ENCODE results near the gene FRK. TPM values are rescaled to one million over a fixed set of nuclear protein-coding genes. Genes with fewer than 3 reads are reported as not detected.

The FRK gene
- total RNA-seq, 1 donor from 2014 or later = 1.6 TPM

DNA sequence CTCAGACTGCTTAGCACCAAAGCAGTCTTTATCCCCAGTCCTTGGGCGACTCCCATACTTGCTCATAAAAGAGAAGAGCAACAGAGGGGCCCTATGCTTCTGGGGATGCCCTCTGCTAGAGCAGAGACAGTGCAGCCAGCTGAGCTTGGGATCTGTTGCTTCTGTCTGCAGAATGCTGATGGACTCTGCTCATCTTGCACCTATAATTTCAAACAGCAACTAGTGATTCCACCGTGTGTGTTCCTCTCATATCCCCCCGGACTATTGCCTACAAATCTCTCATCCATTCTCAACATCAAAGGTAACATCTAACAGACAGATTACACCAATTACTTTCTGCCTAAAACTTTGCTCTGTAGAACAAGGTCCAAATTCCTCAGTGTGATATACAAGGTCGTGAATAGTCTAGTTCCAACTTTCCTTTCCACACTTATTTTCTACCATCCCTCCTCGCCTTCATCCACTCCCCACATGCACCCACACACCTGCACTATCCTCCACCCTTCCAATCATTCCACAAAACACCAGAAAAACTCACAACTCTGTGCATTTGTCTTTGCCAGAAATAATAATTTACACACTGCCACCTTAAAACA lies 62.6 kb downstream of the FRK start:
- Histone ChIP-seq H3K4me3 (ENCODE audit: low read length in 3 of 3) (no peak overlapping the region), H3K27me3 (ENCODE audit: control insufficient read depth in 3 of 3, insufficient read depth in 3 of 3, low read length in 3 of 3) (no peaks in the 10 kb centered on the region), H3K27ac (ENCODE audit: low read depth, low read length) (no peak overlapping the region), H3K36me3 (ENCODE audit: control insufficient read depth in 3 of 3, insufficient read depth in 3 of 3, low read length in 3 of 3) (peaks cover 3 to 10% (median 3%) of the 10 kb centered on the region in 3 donors), H3K9ac (ENCODE audit: low read depth in 1 of 3, low read length in 3 of 3) (no peak overlapping the region), H3K4me1 (ENCODE audit: control insufficient read depth in 3 of 3, insufficient read depth in 3 of 3, low read length in 3 of 3) (no peaks in the 10 kb centered on the region), H3K9me3 (ENCODE audit: control insufficient read depth in 3 of 3, low read length in 3 of 3) (no peaks in the 10 kb centered on the region)

DNA sequence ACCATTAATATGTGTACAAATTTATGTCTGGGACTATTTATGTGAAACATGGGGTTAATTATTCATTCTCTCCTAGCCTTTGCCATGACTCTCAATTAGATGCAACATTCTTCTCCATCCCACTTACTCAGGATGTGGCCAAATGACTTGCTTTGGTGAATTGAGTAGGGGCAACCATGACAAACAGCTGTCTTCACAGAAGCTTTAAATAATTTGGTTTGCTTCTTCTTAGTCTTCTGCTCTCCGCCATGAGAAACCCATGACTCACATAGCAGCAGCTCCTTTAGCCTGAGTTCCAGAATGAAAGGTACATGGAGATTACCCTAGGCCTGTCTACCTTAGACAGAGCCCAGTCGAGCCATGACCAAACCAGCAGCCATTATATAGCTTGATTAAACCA lies 74.7 kb downstream of the FRK start:
- H3K36me3 ChIP-seq (ENCODE audit: control insufficient read depth in 3 of 3, insufficient read depth in 3 of 3, low read length in 3 of 3) = no peaks in the 10 kb centered on the region
- H3K27ac ChIP-seq (ENCODE audit: low read depth, low read length) = no peak overlapping the region
- H3K9me3 ChIP-seq (ENCODE audit: control insufficient read depth in 3 of 3, low read length in 3 of 3) = no peaks in the 10 kb centered on the region
- H3K4me1 ChIP-seq (ENCODE audit: control insufficient read depth in 3 of 3, insufficient read depth in 3 of 3, low read length in 3 of 3) = no peaks in the 10 kb centered on the region
- no peak overlapping the region for H3K9ac ChIP-seq (ENCODE audit: low read depth in 1 of 3, low read length in 3 of 3)
- no peak overlapping the region for H3K4me3 ChIP-seq (ENCODE audit: low read length in 3 of 3)
- no peaks in the 10 kb centered on the region for H3K27me3 ChIP-seq (ENCODE audit: control insufficient read depth in 3 of 3, insufficient read depth in 3 of 3, low read length in 3 of 3)

DNA sequence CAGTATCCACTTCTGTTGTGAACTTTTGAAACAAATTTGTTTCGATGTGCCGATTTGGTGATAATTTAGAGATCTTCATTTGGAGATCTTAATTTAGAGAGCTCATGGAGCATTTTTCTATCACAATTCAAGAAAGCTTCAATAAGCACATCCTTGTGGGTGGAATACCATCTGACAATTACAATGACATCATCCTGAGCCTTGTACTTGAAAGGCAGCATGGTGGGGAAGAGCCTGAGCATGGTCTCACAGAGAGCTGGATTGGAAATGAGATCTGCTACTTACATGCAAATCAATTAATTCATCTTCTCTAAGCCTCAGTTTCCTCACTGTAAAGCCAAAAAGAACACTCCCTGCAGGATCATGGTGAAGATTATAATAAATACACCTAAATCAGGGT lies 75.9 kb downstream of the FRK start:
- no peak overlapping the region for H3K4me3 ChIP-seq (ENCODE audit: low read length in 3 of 3)

DNA sequence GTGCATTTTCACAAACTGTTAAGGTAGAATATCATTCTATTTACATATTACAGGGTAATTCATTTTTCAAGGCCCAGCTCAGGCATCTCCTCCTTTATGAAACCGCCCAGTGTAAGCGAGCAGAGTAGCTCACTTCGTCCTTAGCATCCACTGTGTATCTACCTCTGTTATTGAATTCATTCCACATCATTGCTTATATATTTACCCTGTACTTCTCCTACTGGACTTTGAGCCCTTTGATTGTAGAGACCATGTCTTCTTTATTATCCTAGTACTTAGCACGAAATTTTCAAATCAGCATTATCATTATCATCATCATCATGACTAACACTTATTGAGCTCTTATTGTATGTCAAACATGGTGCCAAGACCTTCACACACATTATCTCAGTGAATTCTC lies 76.7 kb downstream of the FRK start:
- no peaks in the 10 kb centered on the region for H3K4me1 ChIP-seq (ENCODE audit: control insufficient read depth in 3 of 3, insufficient read depth in 3 of 3, low read length in 3 of 3)
- no peaks in the 10 kb centered on the region for H3K9me3 ChIP-seq (ENCODE audit: control insufficient read depth in 3 of 3, low read length in 3 of 3)
- H3K9ac ChIP-seq (ENCODE audit: low read depth in 1 of 3, low read length in 3 of 3) = no peak overlapping the region
- H3K27me3 ChIP-seq (ENCODE audit: control insufficient read depth in 3 of 3, insufficient read depth in 3 of 3, low read length in 3 of 3) = no peaks in the 10 kb centered on the region
- H3K4me3 ChIP-seq (ENCODE audit: low read length in 3 of 3) = no peak overlapping the region
- H3K36me3 ChIP-seq (ENCODE audit: control insufficient read depth in 3 of 3, insufficient read depth in 3 of 3, low read length in 3 of 3) = no peaks in the 10 kb centered on the region
- H3K27ac ChIP-seq (ENCODE audit: low read depth, low read length) = no peak overlapping the region

More for the DNA sequence above, 75.9 kb downstream of the FRK start:
- H3K9ac ChIP-seq (ENCODE audit: low read depth in 1 of 3, low read length in 3 of 3) = no peak overlapping the region
- H3K27ac ChIP-seq (ENCODE audit: low read depth, low read length) = no peak overlapping the region
- H3K27me3 ChIP-seq (ENCODE audit: control insufficient read depth in 3 of 3, insufficient read depth in 3 of 3, low read length in 3 of 3) = no peaks in the 10 kb centered on the region
- H3K9me3 ChIP-seq (ENCODE audit: control insufficient read depth in 3 of 3, low read length in 3 of 3) = no peaks in the 10 kb centered on the region
- no peaks in the 10 kb centered on the region for H3K4me1 ChIP-seq (ENCODE audit: control insufficient read depth in 3 of 3, insufficient read depth in 3 of 3, low read length in 3 of 3)
- H3K36me3 ChIP-seq (ENCODE audit: control insufficient read depth in 3 of 3, insufficient read depth in 3 of 3, low read length in 3 of 3) = no peaks in the 10 kb centered on the region

DNA sequence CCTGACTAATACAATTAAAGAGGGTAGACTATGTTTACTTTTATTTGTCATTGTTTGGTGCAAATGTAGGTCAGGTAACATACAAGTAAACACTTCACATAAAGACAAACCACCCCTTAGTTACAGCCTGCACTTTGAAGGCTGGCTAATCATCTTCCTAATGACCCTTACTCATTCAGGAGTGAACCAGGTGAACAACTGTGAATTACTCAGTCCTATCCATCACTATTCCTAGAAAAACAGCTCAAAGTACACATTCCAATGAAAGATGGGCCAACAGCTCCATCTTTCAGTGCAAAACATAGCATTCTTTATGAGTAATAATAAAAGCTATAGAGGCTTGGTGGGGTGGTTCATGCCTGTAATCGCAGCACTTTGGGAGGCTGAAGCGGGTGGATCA lies 78.2 kb downstream of the FRK start:
- H3K27ac ChIP-seq (ENCODE audit: low read depth, low read length) = no peak overlapping the region
- no peaks in the 10 kb centered on the region for H3K27me3 ChIP-seq (ENCODE audit: control insufficient read depth in 3 of 3, insufficient read depth in 3 of 3, low read length in 3 of 3)
- no peaks in the 10 kb centered on the region for H3K36me3 ChIP-seq (ENCODE audit: control insufficient read depth in 3 of 3, insufficient read depth in 3 of 3, low read length in 3 of 3)
- H3K4me3 ChIP-seq (ENCODE audit: low read length in 3 of 3) = no peak overlapping the region
- H3K9me3 ChIP-seq (ENCODE audit: control insufficient read depth in 3 of 3, low read length in 3 of 3) = no peaks in the 10 kb centered on the region
- H3K9ac ChIP-seq (ENCODE audit: low read depth in 1 of 3, low read length in 3 of 3) = no peak overlapping the region
- H3K4me1 ChIP-seq (ENCODE audit: control insufficient read depth in 3 of 3, insufficient read depth in 3 of 3, low read length in 3 of 3) = no peaks in the 10 kb centered on the region

DNA sequence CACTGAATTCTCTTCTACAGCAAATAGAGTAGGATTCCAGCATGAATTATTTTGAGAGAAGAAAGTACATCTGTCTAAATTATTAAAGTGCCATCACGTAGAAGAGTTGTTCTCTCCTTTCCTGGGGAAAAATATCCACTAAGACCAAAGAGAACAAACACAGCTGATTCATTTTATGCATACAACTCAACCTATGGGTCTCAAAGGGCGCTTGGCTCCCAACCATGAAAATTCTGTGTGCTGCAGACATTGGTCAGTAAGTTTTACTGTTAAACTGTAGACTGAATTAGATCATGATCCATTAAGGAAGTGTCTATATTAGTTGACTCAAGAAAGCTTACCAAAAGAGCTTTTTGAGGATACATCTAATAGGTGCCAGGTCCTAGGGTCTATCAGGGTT lies 83.5 kb downstream of the FRK start:
- no peak overlapping the region for H3K9ac ChIP-seq (ENCODE audit: low read depth in 1 of 3, low read length in 3 of 3)
- no peaks in the 10 kb centered on the region for H3K27me3 ChIP-seq (ENCODE audit: control insufficient read depth in 3 of 3, insufficient read depth in 3 of 3, low read length in 3 of 3)
- H3K4me3 ChIP-seq (ENCODE audit: low read length in 3 of 3) = no peak overlapping the region
- H3K36me3 ChIP-seq (ENCODE audit: control insufficient read depth in 3 of 3, insufficient read depth in 3 of 3, low read length in 3 of 3) = no peaks in the 10 kb centered on the region
- no peaks in the 10 kb centered on the region for H3K9me3 ChIP-seq (ENCODE audit: control insufficient read depth in 3 of 3, low read length in 3 of 3)
- no peak overlapping the region for H3K27ac ChIP-seq (ENCODE audit: low read depth, low read length)
- no peaks in the 10 kb centered on the region for H3K4me1 ChIP-seq (ENCODE audit: control insufficient read depth in 3 of 3, insufficient read depth in 3 of 3, low read length in 3 of 3)

DNA sequence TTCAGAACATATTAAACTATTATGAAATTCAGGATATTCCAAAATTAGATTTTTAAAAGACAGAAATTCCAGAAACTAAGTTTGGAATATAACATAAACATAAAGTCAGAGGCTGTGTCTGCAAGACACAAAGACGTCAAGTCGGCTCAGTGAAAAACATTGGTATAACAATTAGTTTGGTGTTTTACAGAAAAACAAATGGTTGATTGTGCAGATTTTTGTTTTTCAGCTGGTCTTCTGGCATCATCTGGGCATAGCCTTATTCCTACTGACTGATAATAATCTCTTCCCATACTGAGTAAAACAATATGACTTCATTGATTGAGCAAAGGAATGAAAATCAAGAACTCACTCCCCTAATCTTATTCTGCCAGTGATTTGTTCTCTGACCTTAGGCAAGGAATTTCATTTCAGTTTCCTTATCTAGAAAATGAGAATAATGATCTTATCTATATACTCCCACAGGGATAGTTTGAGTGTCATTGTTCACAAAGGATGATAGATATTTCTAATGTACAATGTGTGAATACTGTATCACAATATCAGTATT lies 84.3 kb downstream of the FRK start:
- Histone ChIP-seq H3K4me1 (ENCODE audit: control insufficient read depth in 3 of 3, insufficient read depth in 3 of 3, low read length in 3 of 3) (no peaks in the 10 kb centered on the region), H3K27me3 (ENCODE audit: control insufficient read depth in 3 of 3, insufficient read depth in 3 of 3, low read length in 3 of 3) (no peaks in the 10 kb centered on the region), H3K4me3 (ENCODE audit: low read length in 3 of 3) (no peak overlapping the region), H3K36me3 (ENCODE audit: control insufficient read depth in 3 of 3, insufficient read depth in 3 of 3, low read length in 3 of 3) (no peaks in the 10 kb centered on the region), H3K9me3 (ENCODE audit: control insufficient read depth in 3 of 3, low read length in 3 of 3) (no peaks in the 10 kb centered on the region), H3K9ac (ENCODE audit: low read depth in 1 of 3, low read length in 3 of 3) (no peak overlapping the region), H3K27ac (ENCODE audit: low read depth, low read length) (no peak overlapping the region)

DNA sequence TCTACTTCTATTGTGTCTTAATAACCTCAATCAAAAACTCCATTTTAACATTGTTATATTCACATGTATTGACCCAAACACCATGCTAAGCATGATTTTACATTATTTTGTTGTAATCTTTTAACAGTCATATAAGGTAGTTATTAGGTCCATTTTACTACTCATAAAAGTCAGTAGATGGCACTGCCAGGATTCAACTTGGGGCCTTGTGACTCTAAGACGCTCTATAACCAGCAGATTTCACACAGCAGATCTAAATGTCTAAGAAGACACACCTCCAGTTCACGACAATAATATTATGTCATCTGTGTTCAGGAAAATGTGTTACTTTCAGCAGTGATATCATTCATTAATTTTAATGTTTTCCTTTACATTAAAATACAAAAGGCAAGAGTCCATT lies 88.0 kb downstream of the FRK start:
- Histone ChIP-seq H3K9me3 (ENCODE audit: control insufficient read depth in 3 of 3, low read length in 3 of 3) (no peaks in the 10 kb centered on the region), H3K36me3 (ENCODE audit: control insufficient read depth in 3 of 3, insufficient read depth in 3 of 3, low read length in 3 of 3) (no peaks in the 10 kb centered on the region)

DNA sequence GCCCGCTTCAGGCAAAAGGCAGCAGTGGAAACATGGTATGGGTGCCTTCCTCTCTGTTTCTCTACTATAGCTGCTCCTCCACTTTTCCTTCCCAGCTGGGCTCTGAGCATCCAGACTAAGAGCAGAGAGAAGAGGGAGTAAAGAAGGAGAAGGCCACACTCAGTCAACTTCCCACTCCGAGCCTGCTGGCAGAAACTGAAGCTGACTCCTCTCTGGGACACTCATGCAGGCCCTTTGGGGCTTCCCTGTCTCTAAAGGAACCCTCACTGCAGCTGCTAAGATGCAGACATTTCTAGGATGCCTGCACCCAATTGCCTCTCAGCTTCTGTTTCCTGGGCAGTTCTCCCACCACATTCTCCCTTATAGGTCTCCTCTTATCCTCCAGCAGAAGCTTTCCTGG lies 88.9 kb downstream of the FRK start:
- no peak overlapping the region for H3K9ac ChIP-seq (ENCODE audit: low read depth in 1 of 3, low read length in 3 of 3)
- H3K4me1 ChIP-seq (ENCODE audit: control insufficient read depth in 3 of 3, insufficient read depth in 3 of 3, low read length in 3 of 3) = no peaks in the 10 kb centered on the region
- no peaks in the 10 kb centered on the region for H3K27me3 ChIP-seq (ENCODE audit: control insufficient read depth in 3 of 3, insufficient read depth in 3 of 3, low read length in 3 of 3)
- no peak overlapping the region for H3K27ac ChIP-seq (ENCODE audit: low read depth, low read length)
- no peak overlapping the region for H3K4me3 ChIP-seq (ENCODE audit: low read length in 3 of 3)
- no peaks in the 10 kb centered on the region for H3K9me3 ChIP-seq (ENCODE audit: control insufficient read depth in 3 of 3, low read length in 3 of 3)
- H3K36me3 ChIP-seq (ENCODE audit: control insufficient read depth in 3 of 3, insufficient read depth in 3 of 3, low read length in 3 of 3) = no peaks in the 10 kb centered on the region

More for the DNA sequence above, 88.0 kb downstream of the FRK start:
- no peak overlapping the region for H3K9ac ChIP-seq (ENCODE audit: low read depth in 1 of 3, low read length in 3 of 3)
- H3K27ac ChIP-seq (ENCODE audit: low read depth, low read length) = no peak overlapping the region
- no peak overlapping the region for H3K4me3 ChIP-seq (ENCODE audit: low read length in 3 of 3)
- no peaks in the 10 kb centered on the region for H3K4me1 ChIP-seq (ENCODE audit: control insufficient read depth in 3 of 3, insufficient read depth in 3 of 3, low read length in 3 of 3)
- no peaks in the 10 kb centered on the region for H3K27me3 ChIP-seq (ENCODE audit: control insufficient read depth in 3 of 3, insufficient read depth in 3 of 3, low read length in 3 of 3)

DNA sequence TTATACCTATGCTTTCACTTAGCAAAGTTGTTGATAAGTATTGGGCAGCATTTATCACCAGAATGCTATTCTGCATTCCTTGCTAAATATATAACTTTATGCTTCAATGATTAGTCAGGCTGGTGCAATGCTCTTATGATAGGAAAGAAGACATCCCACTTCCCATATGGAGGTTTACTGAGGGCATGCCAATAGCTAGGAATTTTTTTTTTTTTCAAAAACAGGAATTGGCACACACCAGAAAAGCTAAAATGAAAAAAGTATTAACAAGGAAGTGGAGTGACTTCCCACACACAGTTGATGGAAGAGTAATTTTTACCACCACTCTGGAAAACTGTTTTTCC lies 90.8 kb downstream of the FRK start:
- Histone ChIP-seq H3K4me1 (ENCODE audit: control insufficient read depth in 3 of 3, insufficient read depth in 3 of 3, low read length in 3 of 3) (no peaks in the 10 kb centered on the region), H3K27me3 (ENCODE audit: control insufficient read depth in 3 of 3, insufficient read depth in 3 of 3, low read length in 3 of 3) (no peaks in the 10 kb centered on the region), H3K27ac (ENCODE audit: low read depth, low read length) (no peak overlapping the region)

More for the DNA sequence above, 90.8 kb downstream of the FRK start:
- H3K4me3 ChIP-seq (ENCODE audit: low read length in 3 of 3) = no peak overlapping the region
- no peaks in the 10 kb centered on the region for H3K9me3 ChIP-seq (ENCODE audit: control insufficient read depth in 3 of 3, low read length in 3 of 3)
- no peaks in the 10 kb centered on the region for H3K36me3 ChIP-seq (ENCODE audit: control insufficient read depth in 3 of 3, insufficient read depth in 3 of 3, low read length in 3 of 3)
- no peak overlapping the region for H3K9ac ChIP-seq (ENCODE audit: low read depth in 1 of 3, low read length in 3 of 3)
